Neural cell (in vitro differentiated cells): Measurements from ENCODE around the gene ATG9B. TPM values are rescaled to one million over a fixed set of nuclear protein-coding genes. Genes with fewer than 3 reads are reported as not detected.

ENCODE experiments used
- H2AFZ ChIP-seq: fragments of 200-600, 300-800 bp; sonication (generic), shearing (Covaris generic); 2 replicates; pipeline ENCODE4 v1.6.0; 2014; ENCODE audit warnings: low read depth, mild to moderate bottlenecking, antibody characterized with exemption, low read length, moderate library complexity
- H3F3A ChIP-seq: fragments of 200-600 bp; shearing (Covaris generic); 2 replicates; pipeline ENCODE4 v1.6.1; 2016; ENCODE audit warnings: mild to moderate bottlenecking, moderate library complexity, mixed read lengths, antibody characterized with exemption, low read length; ENCODE audit not compliant: insufficient read depth, poor library complexity, severe bottlenecking
- H3K27ac ChIP-seq: fragments of 200-600, 300-800 bp; sonication (generic), shearing (Covaris generic); 2 replicates; pipeline ENCODE4 v1.5.1; 2014; ENCODE audit warnings: mild to moderate bottlenecking, low read length, moderate library complexity
- H3K27me3 ChIP-seq: fragments of 300-800, 200-600 bp; sonication (generic), shearing (Covaris generic); 2 replicates; pipeline ENCODE4 v1.6.0; 2014; ENCODE audit warnings: mild to moderate bottlenecking, low read depth, low read length, moderate library complexity; ENCODE audit not compliant: insufficient read depth
- H3K36me3 ChIP-seq: fragments of 300-800, 200-600 bp; sonication (generic), shearing (Covaris generic); 2 replicates; pipeline ENCODE4 v1.5.1; 2014; ENCODE audit warnings: mild to moderate bottlenecking, antibody characterized with exemption, low read length, moderate library complexity; ENCODE audit not compliant: insufficient read depth
- H3K4me2 ChIP-seq: fragments of 300-800, 200-600 bp; sonication (generic), shearing (Covaris generic); 2 replicates; pipeline ENCODE4 v1.6.0; 2014; ENCODE audit warnings: mild to moderate bottlenecking, low read length
- H3K4me3 ChIP-seq: fragments of 300-800, 200-600 bp; sonication (generic), shearing (Covaris generic); 2 replicates; pipeline ENCODE4 v1.5.1; 2014; ENCODE audit warnings: mild to moderate bottlenecking, low read length, moderate library complexity
- H3K79me2 ChIP-seq: fragments of 200-600 bp; shearing (Covaris generic); replicated peaks from 2 replicates; pipeline ENCODE4 v1.6.0; 2014; ENCODE audit warnings: mild to moderate bottlenecking, low read length, moderate library complexity; ENCODE audit not compliant: insufficient read depth
- H3K9ac ChIP-seq: fragments of 300-800, 200-600 bp; sonication (generic), shearing (Covaris generic); 2 replicates; pipeline ENCODE4 v1.6.1; 2016; ENCODE audit warnings: mild to moderate bottlenecking, low read length, mixed read lengths
- H3K9me2 ChIP-seq: fragments of 200-600 bp; shearing (Covaris generic); 2 replicates; pipeline ENCODE4 v1.6.1; 2016; ENCODE audit warnings: mild to moderate bottlenecking, low read length, mixed read lengths; ENCODE audit not compliant: insufficient read depth
- H3K9me3 ChIP-seq: fragments of 200-600, 300-800 bp; sonication (generic), shearing (Covaris generic); 2 replicates; pipeline ENCODE4 v1.6.1; 2016; ENCODE audit warnings: mild to moderate bottlenecking, mixed run types, low read length, moderate library complexity, mixed read lengths
- H4K20me1 ChIP-seq: fragments of 200-600 bp; shearing (Covaris generic); 2 replicates; pipeline ENCODE4 v1.6.1; 2016; ENCODE audit warnings: mild to moderate bottlenecking, mixed run types; ENCODE audit not compliant: insufficient read depth
- CTCF ChIP-seq: fragments of 450-650 bp; IDR thresholded peaks from 2 replicates; pipeline ENCODE4 v1.5.1; 2014; ENCODE audit warnings: antibody characterized with exemption, mild to moderate bottlenecking, moderate library complexity; ENCODE audit not compliant: poor library complexity, severe bottlenecking
- EP300 ChIP-seq: fragments of 450-650 bp; conservative IDR thresholded peaks from 2 replicates; pipeline ENCODE4 v1.6.1; 2014; ENCODE audit warnings: antibody characterized with exemption, mild to moderate bottlenecking, moderate library complexity; ENCODE audit not compliant: poor library complexity, severe bottlenecking
- EZH2 ChIP-seq: fragments of 200-600, 300-800 bp; shearing (Covaris generic), sonication (generic); IDR thresholded peaks from 2 replicates; pipeline ENCODE4 v1.6.1; 2014; ENCODE audit warnings: antibody characterized with exemption, low read length, borderline replicate concordance, mild to moderate bottlenecking; ENCODE audit not compliant: insufficient read depth, poor library complexity, severe bottlenecking
- MXI1 ChIP-seq: fragments of 450-650 bp; conservative IDR thresholded peaks from 2 replicates; pipeline ENCODE4 v1.6.1; 2014; ENCODE audit warnings: antibody characterized with exemption, mild to moderate bottlenecking; ENCODE audit not compliant: poor library complexity, severe bottlenecking
- POLR2AphosphoS5 ChIP-seq: IDR thresholded peaks from 2 replicates; pipeline ENCODE4 v1.6.1; 2012
- RAD21 ChIP-seq: fragments of 450-650 bp; conservative IDR thresholded peaks from 2 replicates; pipeline ENCODE4 v1.6.1; 2014; ENCODE audit warnings: antibody characterized with exemption, mild to moderate bottlenecking, moderate library complexity
- REST ChIP-seq: IDR thresholded peaks from 2 replicates; pipeline ENCODE4 v1.6.1; 2012; ENCODE audit warnings: borderline replicate concordance
- SMC3 ChIP-seq: fragments of 450-650 bp; conservative IDR thresholded peaks from 2 replicates; pipeline ENCODE4 v1.6.1; 2014; ENCODE audit warnings: antibody characterized with exemption, mild to moderate bottlenecking, moderate library complexity; ENCODE audit not compliant: poor library complexity
- TAF1 ChIP-seq: IDR thresholded peaks from 2 replicates; pipeline ENCODE4 v1.6.1; 2012; ENCODE audit warnings: low read depth
- polyA plus RNA-seq: library from polyadenylated mRNA; depleted of rRNA; stranded (reverse); fragments of >200 nt; gene quantifications from 2 replicates; pipeline ENCODE4 v1.2.3, GENCODE V29; 2014

Gene ATG9B
- polyA plus RNA-seq, 1 donor from 2014 or later = 1.4 TPM

GRCh38 chr7:151017953-151018420 is 6.3 kb downstream of the ATG9B start:
- Histone ChIP-seq H3K9me3 (no peaks in the 10 kb centered on the region), H4K20me1 (no peaks in the 10 kb centered on the region), H3K9me2 (no peaks in the 10 kb centered on the region), H3K4me3 (peak overlapping the region; percentile 61), H3K4me2 (no peak overlapping the region), H3K79me2 (no peaks in the 10 kb centered on the region), H3K27me3 (peaks cover 25% of the 10 kb centered on the region), H2AFZ (no peak overlapping the region), H3K9ac (peak overlapping the region; percentile 31), H3K36me3 (no peaks in the 10 kb centered on the region), H3F3A (no peaks in the 10 kb centered on the region), H3K27ac (no peak overlapping the region)
- TF ChIP-seq MXI1 = no peak
- TF ChIP-seq EP300 = no peak
- TF ChIP-seq TAF1 = no peak
- TF ChIP-seq EZH2 = no peak
- no peak for TF ChIP-seq REST
- no peak for TF ChIP-seq POLR2AphosphoS5
- peak; percentile 91 for TF ChIP-seq CTCF
- TF ChIP-seq SMC3 = peak; percentile 84
- TF ChIP-seq RAD21 = peak; percentile 75

DNA sequence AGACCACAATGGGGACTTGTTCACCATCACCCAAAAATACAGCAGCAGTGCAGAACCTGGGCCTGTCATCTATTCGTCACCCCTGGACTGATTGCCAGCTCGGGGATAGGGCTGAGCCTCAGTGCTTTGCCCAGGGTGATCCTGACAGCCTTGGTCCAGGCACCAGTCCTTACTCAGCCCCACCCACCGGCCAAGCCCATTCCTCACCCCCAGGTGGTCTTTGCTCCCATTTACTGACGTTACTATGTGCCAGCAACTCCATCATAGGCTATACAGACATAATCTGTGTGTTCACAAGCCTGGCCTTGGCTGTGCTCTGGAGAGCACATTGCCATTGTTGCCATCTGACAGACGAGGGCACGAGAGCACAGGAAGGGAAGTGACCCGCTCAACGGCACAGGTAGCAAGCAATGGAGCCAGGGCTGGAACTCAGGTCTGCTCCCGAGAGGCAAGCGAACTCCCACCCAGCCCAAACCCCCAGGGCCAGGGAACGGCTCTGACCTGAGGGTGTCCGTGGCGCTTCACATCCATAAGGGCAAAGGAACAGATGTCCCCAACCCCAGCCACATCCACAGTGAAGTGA is 6.8 kb downstream of the ATG9B start:
- H3K27me3 ChIP-seq = peaks cover 25% of the 10 kb centered on the region
- no peak overlapping the region for H2AFZ ChIP-seq
- H3K4me3 ChIP-seq = no peak overlapping the region

More for the DNA sequence above, 6.8 kb downstream of the ATG9B start:
- no peaks in the 10 kb centered on the region for H3K9me3 ChIP-seq
- no peak overlapping the region for H3K27ac ChIP-seq
- H3K36me3 ChIP-seq = no peaks in the 10 kb centered on the region
- no peaks in the 10 kb centered on the region for H4K20me1 ChIP-seq
- no peaks in the 10 kb centered on the region for H3F3A ChIP-seq
- no peaks in the 10 kb centered on the region for H3K9me2 ChIP-seq
- no peaks in the 10 kb centered on the region for H3K79me2 ChIP-seq
- TF ChIP-seq CTCF (no peak), EP300 (no peak)
- no peak overlapping the region for H3K4me2 ChIP-seq
- no peak overlapping the region for H3K9ac ChIP-seq
